Neural progenitor cell (in vitro differentiated cells): Measurements from ENCODE around the gene OTUD5. TPM values are rescaled to one million over a fixed set of nuclear protein-coding genes. Genes with fewer than 3 reads are reported as not detected.

Experiments
- DNase-seq: peaks from one replicate; pipeline ENCODE4 v3.0.0-alpha.2; 2016; ENCODE audit warnings: low spot score
- H2AFZ ChIP-seq: fragments of 200-600 bp; sonication (generic); replicated peaks from 2 replicates; pipeline ENCODE4 v1.6.1; 2016; ENCODE audit warnings: antibody characterized with exemption
- H3F3A ChIP-seq: fragments of 200-600 bp; sonication (generic); 2 replicates; pipeline ENCODE4 v1.6.1; 2016; ENCODE audit warnings: antibody characterized with exemption, low read depth
- H3K27ac ChIP-seq: fragments of 200-600 bp; sonication (generic); 2 replicates; pipeline ENCODE4 v1.5.1; 2016; ENCODE audit warnings: mild to moderate bottlenecking
- H3K27me3 ChIP-seq: fragments of 200-600 bp; sonication (generic); 2 replicates; pipeline ENCODE4 v1.6.1; 2016; ENCODE audit warnings: mild to moderate bottlenecking, moderate library complexity
- H3K36me3 ChIP-seq: fragments of 200-600 bp; sonication (generic); 2 replicates; pipeline ENCODE4 v1.5.1; 2016
- H3K4me1 ChIP-seq: fragments of 200-600 bp; sonication (generic); 2 replicates; pipeline ENCODE4 v1.6.1; 2016; ENCODE audit warnings: mixed run types
- H3K4me2 ChIP-seq: fragments of 200-600 bp; sonication (generic); 2 replicates; pipeline ENCODE4 v1.6.1; 2016
- H3K4me3 ChIP-seq: fragments of 200-600 bp; sonication (generic); 2 replicates; pipeline ENCODE4 v1.5.1; 2016
- H3K79me2 ChIP-seq: fragments of 200-600 bp; sonication (generic); 2 replicates; pipeline ENCODE4 v1.6.1; 2016; ENCODE audit warnings: low read depth
- H3K9ac ChIP-seq: fragments of 200-600 bp; sonication (generic); 2 replicates; pipeline ENCODE4 v1.6.1; 2016
- H3K9me3 ChIP-seq: fragments of 200-600 bp; sonication (generic); 2 replicates; pipeline ENCODE4 v1.5.1; 2016; ENCODE audit warnings: low read depth
- H4K20me1 ChIP-seq: fragments of 200-600 bp; sonication (generic); 2 replicates; pipeline ENCODE4 v1.6.1; 2016; ENCODE audit warnings: low read depth
- H3K27ac Mint-ChIP-seq: 3 replicates; pipeline ENCODE4 v1.8.0; 2021; ENCODE audit warnings: mixed read lengths
- H3K27me3 Mint-ChIP-seq: 2 replicates; pipeline ENCODE4 v1.8.0; 2022; ENCODE audit warnings: low read depth, mild to moderate bottlenecking, inconsistent platforms, moderate library complexity, mixed read lengths; ENCODE audit not compliant: insufficient read depth
- H3K36me3 Mint-ChIP-seq: 3 replicates; pipeline ENCODE4 v1.8.0; 2021; ENCODE audit warnings: mixed read lengths
- H3K4me1 Mint-ChIP-seq: 3 replicates; pipeline ENCODE4 v1.8.0; 2021; ENCODE audit warnings: mixed read lengths
- H3K4me3 Mint-ChIP-seq: 3 replicates; pipeline ENCODE4 v1.8.0; 2021; ENCODE audit warnings: mild to moderate bottlenecking, moderate library complexity, mixed read lengths
- H3K9me3 Mint-ChIP-seq: 3 replicates; pipeline ENCODE4 v1.8.0; 2020; ENCODE audit warnings: mixed read lengths
- EZH2 ChIP-seq: fragments of 200-600 bp; sonication (generic); IDR thresholded peaks from 2 replicates; pipeline ENCODE4 v1.6.1; 2017; ENCODE audit warnings: antibody characterized with exemption, mild to moderate bottlenecking, moderate library complexity
- EZH2phosphoT487 ChIP-seq: fragments of 200-600 bp; sonication (generic); IDR thresholded peaks from 2 replicates; pipeline ENCODE4 v1.6.1; 2017; ENCODE audit warnings: antibody characterized with exemption
- total RNA-seq: library from RNA; depleted of rRNA; stranded (reverse); fragments of >200 nt; gene quantifications from 2 replicates; pipeline ENCODE4 v1.2.3, GENCODE V29; 2015; ENCODE audit warnings: low replicate concordance
- TF ChIP-seq, protein P1 (sequence below): fragments of 200-600 bp; sonication (generic); IDR thresholded peaks from 2 replicates; pipeline ENCODE4 v1.5.1; 2017; ENCODE audit warnings: antibody characterized with exemption, mild to moderate bottlenecking

The OTUD5 gene
- total RNA-seq, 1 donor from 2014 or later, result 38.6 TPM

GRCh38 chrX:48911412-48912182, 45.8 kb downstream of the OTUD5 start, which contains the start of gene SLC35A2:
TSS of gene SLC35A2 (minus strand) at chrX:48911646. CDS start at chrX:48911636, 10 bp downstream.
- no peaks in the 10 kb centered on the region for H3K4me1 ChIP-seq
- peaks cover 4% of the 10 kb centered on the region for H3K27me3 Mint-ChIP-seq
- no peaks in the 10 kb centered on the region for H3K9me3 ChIP-seq
- peak; percentile 86 for DNase-seq
- peak within 1 kb of the TSS; percentile 38 for H3K9ac ChIP-seq
- peaks cover 15% of the 10 kb centered on the region for H3K9me3 Mint-ChIP-seq
- H3K4me1 Mint-ChIP-seq, result peaks cover 8% of the 10 kb centered on the region
- H3K27me3 ChIP-seq, result no peaks in the 10 kb centered on the region
- no peaks in the 10 kb centered on the region for H4K20me1 ChIP-seq
- H3K4me2 ChIP-seq, result peak within 1 kb of the TSS; percentile 84
- TF ChIP-seq EZH2 (no peak), EZH2phosphoT487 (no peak)
- TF ChIP-seq, protein P1, sequence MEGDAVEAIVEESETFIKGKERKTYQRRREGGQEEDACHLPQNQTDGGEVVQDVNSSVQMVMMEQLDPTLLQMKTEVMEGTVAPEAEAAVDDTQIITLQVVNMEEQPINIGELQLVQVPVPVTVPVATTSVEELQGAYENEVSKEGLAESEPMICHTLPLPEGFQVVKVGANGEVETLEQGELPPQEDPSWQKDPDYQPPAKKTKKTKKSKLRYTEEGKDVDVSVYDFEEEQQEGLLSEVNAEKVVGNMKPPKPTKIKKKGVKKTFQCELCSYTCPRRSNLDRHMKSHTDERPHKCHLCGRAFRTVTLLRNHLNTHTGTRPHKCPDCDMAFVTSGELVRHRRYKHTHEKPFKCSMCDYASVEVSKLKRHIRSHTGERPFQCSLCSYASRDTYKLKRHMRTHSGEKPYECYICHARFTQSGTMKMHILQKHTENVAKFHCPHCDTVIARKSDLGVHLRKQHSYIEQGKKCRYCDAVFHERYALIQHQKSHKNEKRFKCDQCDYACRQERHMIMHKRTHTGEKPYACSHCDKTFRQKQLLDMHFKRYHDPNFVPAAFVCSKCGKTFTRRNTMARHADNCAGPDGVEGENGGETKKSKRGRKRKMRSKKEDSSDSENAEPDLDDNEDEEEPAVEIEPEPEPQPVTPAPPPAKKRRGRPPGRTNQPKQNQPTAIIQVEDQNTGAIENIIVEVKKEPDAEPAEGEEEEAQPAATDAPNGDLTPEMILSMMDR, result no peak
- H3K36me3 ChIP-seq, result no peaks in the 10 kb centered on the region
- H3K79me2 ChIP-seq, result peaks cover 29% of the 10 kb centered on the region
- H2AFZ ChIP-seq, result peak within 1 kb of the TSS; percentile 96
- H3F3A ChIP-seq, result peaks cover 14% of the 10 kb centered on the region
- no peaks in the 10 kb centered on the region for H3K36me3 Mint-ChIP-seq
- peak within 1 kb of the TSS; percentile 83 for H3K4me3 ChIP-seq
- H3K4me3 Mint-ChIP-seq, result peak within 1 kb of the TSS; percentile 89
- H3K27ac ChIP-seq, result peak within 1 kb of the TSS; percentile 38
- peak within 1 kb of the TSS; percentile 88 for H3K27ac Mint-ChIP-seq

- Mint-ChIP-seq H3K27me3 (peaks cover 4% of the 10 kb centered on the region), H3K27ac (peak overlapping the region; percentile 88), H3K4me3 (peak overlapping the region; percentile 89), H3K4me1 (peaks cover 8% of the 10 kb centered on the region), H3K36me3 (no peaks in the 10 kb centered on the region), H3K9me3 (peaks cover 15% of the 10 kb centered on the region)
- Histone ChIP-seq H3K4me3 (peak overlapping the region; percentile 83), H3K79me2 (peaks cover 23% of the 10 kb centered on the region), H3K4me2 (peak overlapping the region; percentile 84), H3F3A (peaks cover 14% of the 10 kb centered on the region), H3K9me3 (no peaks in the 10 kb centered on the region), H4K20me1 (no peaks in the 10 kb centered on the region), H2AFZ (no peak overlapping the region), H3K36me3 (no peaks in the 10 kb centered on the region), H3K27me3 (no peaks in the 10 kb centered on the region), H3K9ac (peak overlapping the region; percentile 38), H3K27ac (no peak overlapping the region), H3K4me1 (no peaks in the 10 kb centered on the region)
- no peak for DNase-seq
- TF ChIP-seq, protein P1, result no peak
- TF ChIP-seq EZH2phosphoT487 (no peak), EZH2 (no peak)
Measured at GRCh38 chrX:48910926-48911411, 46.4 kb downstream of the OTUD5 start.

DNA sequence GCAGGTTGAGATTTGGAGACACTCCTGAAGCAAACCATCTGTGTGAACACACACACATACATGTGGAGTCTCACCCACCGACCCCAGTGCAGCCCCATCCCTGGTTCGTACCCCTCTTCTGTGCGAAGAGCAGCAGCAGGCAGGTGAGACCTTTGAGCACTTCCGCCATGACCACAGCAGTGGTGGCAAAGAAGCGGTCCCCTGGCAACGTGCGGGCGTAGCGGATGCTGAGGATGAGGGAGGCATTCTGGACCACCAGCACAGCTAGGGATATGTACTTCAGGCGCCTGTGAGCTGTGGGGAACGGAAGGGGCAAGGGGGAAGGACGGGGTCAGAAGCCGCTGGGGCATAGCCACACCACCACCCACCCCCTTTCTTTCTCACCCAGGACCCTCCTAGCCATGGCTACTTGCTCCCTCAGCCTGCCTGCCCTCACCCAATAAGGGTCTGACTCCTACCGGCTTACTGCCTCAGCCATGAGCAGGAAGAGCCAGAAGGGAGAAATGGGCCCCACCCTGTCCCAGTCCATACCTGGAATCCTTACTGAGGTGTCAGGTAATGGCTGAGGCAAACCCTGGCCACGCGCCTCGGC, 47.6 kb downstream of the OTUD5 start:
- H3K9ac ChIP-seq, result no peak overlapping the region

More for the DNA sequence above, 47.6 kb downstream of the OTUD5 start:
- Histone ChIP-seq H3K9me3 (no peaks in the 10 kb centered on the region), H3K79me2 (peaks cover 14% of the 10 kb centered on the region), H3K4me2 (no peak overlapping the region), H3K27me3 (no peaks in the 10 kb centered on the region), H3F3A (peaks cover 14% of the 10 kb centered on the region), H4K20me1 (no peaks in the 10 kb centered on the region), H3K4me1 (no peaks in the 10 kb centered on the region), H3K27ac (no peak overlapping the region), H3K36me3 (no peaks in the 10 kb centered on the region), H3K4me3 (no peak overlapping the region), H2AFZ (no peak overlapping the region)
- no peak for DNase-seq
- TF ChIP-seq EZH2 (no peak), EZH2phosphoT487 (no peak)
- TF ChIP-seq, protein P1, result no peak
- H3K27ac Mint-ChIP-seq, result no peak overlapping the region
- H3K4me3 Mint-ChIP-seq, result peak overlapping the region; percentile 89
- H3K27me3 Mint-ChIP-seq, result peaks cover 4% of the 10 kb centered on the region
- no peaks in the 10 kb centered on the region for H3K36me3 Mint-ChIP-seq
- H3K4me1 Mint-ChIP-seq, result peaks cover 8% of the 10 kb centered on the region
- H3K9me3 Mint-ChIP-seq, result peaks cover 15% of the 10 kb centered on the region
